GM12878 (cell line): Measurements from ENCODE around the gene LMNTD2. TPM values are rescaled to one million over a fixed set of nuclear protein-coding genes. Genes with fewer than 3 reads are reported as not detected.

Experiments
- ATAC-seq: fragments of 200-7000 bp; cut with Tn5 transposase; 3 replicates; pipeline ENCODE4 v1.9.1; 2020; ENCODE audit warnings: mild to moderate bottlenecking, moderate library complexity
- BruUV-seq: library from RNA; stranded (reverse); fragments of 400-500 nt; replicated peaks from 2 replicates; lab custom pipeline; 2021; lab: Mats Ljungman, UMichigan
- CTCF ChIA-PET: fragments of 300-600 bp; sonication (Branson Sonifier 250); formaldehyde crosslinking; extraction: SDS; loops from one replicate; lab custom pipeline; 2021; ENCODE audit warnings: inconsistent platforms; lab: Yijun Ruan, JAX
- POLR2A ChIA-PET: fragments of 350-600 bp; formaldehyde crosslinking; extraction: SDS; loops from one replicate; lab custom pipeline; 2021; ENCODE audit warnings: inconsistent platforms; lab: Charles Lee
- RAD21 ChIA-PET: fragments of 300-600 bp; sonication (Branson Sonifier 250); formaldehyde crosslinking; loops from one replicate; lab custom pipeline; 2023; ENCODE audit warnings: antibody characterized with exemption; ENCODE audit not compliant: unreplicated experiment; lab: Charles Lee
- SMC1A ChIA-PET: fragments of 300-600 bp; sonication (Branson Sonifier 250); formaldehyde crosslinking; loops from one replicate; lab custom pipeline; 2023; ENCODE audit not compliant: unreplicated experiment, uncharacterized antibody; lab: Charles Lee
- DNase-seq: peaks from one replicate; pipeline ENCODE4 v3.0.0-alpha.2; 2011; ENCODE audit warnings: low read depth, low spot score
- FAIRE-seq: peaks from 3 replicates; lab custom pipeline; 2011; peaks lifted over from hg19 to GRCh38; lab: Jason Lieb, UNC
- H2AFZ ChIP-seq: 2 replicates; pipeline ENCODE4 v1.6.0; 2011; ENCODE audit warnings: low read depth, low read length, control low read depth; ENCODE audit not compliant: control insufficient read depth
- H3K27ac ChIP-seq: 2 replicates; pipeline ENCODE4 v1.5.1; 2011; ENCODE audit warnings: control low read depth; ENCODE audit not compliant: control insufficient read depth, insufficient read depth
- H3K27me3 ChIP-seq, 2 experiments: replicated peaks in 1 of 2; 2 replicates each; pipeline versions ENCODE4 v1.6.0 to v1.6.1; 2011; ENCODE audit warnings: low read length in 1 of 2; ENCODE audit not compliant: control insufficient read depth in 2 of 2, insufficient read depth in 2 of 2
- H3K36me3 ChIP-seq, 2 experiments: 2 replicates each; pipeline ENCODE4 v1.5.1; 2011; ENCODE audit warnings: low read length in 1 of 2; ENCODE audit not compliant: control insufficient read depth in 2 of 2, insufficient read depth in 2 of 2
- H3K4me1 ChIP-seq: 2 replicates; pipeline ENCODE4 v1.6.1; 2011; ENCODE audit warnings: mild to moderate bottlenecking, low read length, moderate library complexity, mixed read lengths; ENCODE audit not compliant: control insufficient read depth, insufficient read depth
- H3K4me2 ChIP-seq: 2 replicates; pipeline ENCODE4 v1.6.0; 2011; ENCODE audit warnings: control low read depth; ENCODE audit not compliant: control insufficient read depth, insufficient read depth
- H3K4me3 ChIP-seq: fragments of 200-600 bp; sonication (generic); 2 replicates; pipeline ENCODE4 v1.5.1; 2016
- H3K79me2 ChIP-seq: 2 replicates; pipeline ENCODE4 v1.6.0; 2011; ENCODE audit warnings: low read length; ENCODE audit not compliant: control insufficient read depth, insufficient read depth
- H3K9ac ChIP-seq: 2 replicates; pipeline ENCODE4 v1.8.0; 2011; ENCODE audit warnings: low read length, control low read depth, mixed read lengths; ENCODE audit not compliant: control insufficient read depth, insufficient read depth
- H3K9me3 ChIP-seq: replicated peaks from 3 replicates; pipeline ENCODE4 v1.5.1; 2011; ENCODE audit warnings: mild to moderate bottlenecking, low read length; ENCODE audit not compliant: control insufficient read depth, insufficient read depth
- H4K20me1 ChIP-seq: 2 replicates; pipeline ENCODE4 v1.6.0; 2011; ENCODE audit not compliant: control insufficient read depth, insufficient read depth
- BACH1 ChIP-seq: fragments of 450-650 bp; IDR thresholded peaks from 2 replicates; pipeline ENCODE4 v1.6.1; 2017; ENCODE audit warnings: mild to moderate bottlenecking, borderline replicate concordance
- CREM ChIP-seq: IDR thresholded peaks from 2 replicates; pipeline ENCODE4 v1.6.1; 2014; ENCODE audit warnings: antibody characterized with exemption, low read depth
- EGR1 ChIP-seq, 2 experiments: IDR thresholded peaks; 1 replicate in 1 of 2; 2 replicates in 1 of 2; pipeline ENCODE4 v1.6.1; 2011 to 2012; ENCODE audit warnings: low read depth in 2 of 2, low read length in 2 of 2, borderline replicate concordance in 1 of 2, mild to moderate bottlenecking in 1 of 2, moderate library complexity in 1 of 2
- GATAD2B ChIP-seq: fragments of 450-650 bp; conservative IDR thresholded peaks from 2 replicates; pipeline ENCODE4 v1.6.1; 2017; ENCODE audit warnings: low read depth, mild to moderate bottlenecking, moderate library complexity
- IKZF1 ChIP-seq: fragments of 450-650 bp; conservative IDR thresholded peaks from 2 replicates; pipeline ENCODE4 v1.6.1; 2017; ENCODE audit warnings: antibody characterized with exemption, mild to moderate bottlenecking
- IRF4 ChIP-seq: IDR thresholded peaks from 2 replicates; pipeline ENCODE4 v1.6.1; 2011; ENCODE audit warnings: low read depth, low read length
- KLF5 ChIP-seq: fragments of 450-650 bp; IDR thresholded peaks from 2 replicates; pipeline ENCODE4 v1.6.1; 2014; ENCODE audit warnings: mild to moderate bottlenecking; ENCODE audit not compliant: partially characterized antibody
- LARP7 ChIP-seq: fragments of 450-650 bp; IDR thresholded peaks from 2 replicates; pipeline ENCODE4 v1.6.1; 2017; ENCODE audit warnings: mild to moderate bottlenecking
- RUNX3 ChIP-seq: IDR thresholded peaks from 2 replicates; pipeline ENCODE4 v1.6.1; 2012; ENCODE audit warnings: low read length, inconsistent platforms
- TCF7 ChIP-seq: IDR thresholded peaks from 2 replicates; pipeline ENCODE4 v1.6.1; 2014; ENCODE audit warnings: antibody characterized with exemption, borderline replicate concordance
- ZNF207 ChIP-seq: fragments of 450-650 bp; IDR thresholded peaks from 2 replicates; pipeline ENCODE4 v1.6.1; 2014; ENCODE audit warnings: antibody characterized with exemption, mild to moderate bottlenecking, borderline replicate concordance
- WGBS: methylation state at CpG from one replicate; pipeline ENCODE4 v1.1.6; 2016; ENCODE audit warnings: low lambda C conversion rate; ENCODE audit not compliant: insufficient replicate concordance, insufficient coverage; ENCODE audit errors: missing lambda C conversion rate; 5-methylcytosine and 5-hydroxymethylcytosine counted together
- in situ Hi-C: fragments of 300-500 bp; cut with MboI; formaldehyde crosslinking; loops from 9 replicates; pipeline ENCODE4 v1.14.3; 2018; ENCODE audit warnings: mixed read lengths
- intact Hi-C: fragments of 100-400 bp; cut with micrococcal nuclease; formaldehyde crosslinking; loops from one replicate; pipeline ENCODE4 v1.14.2; 2022; ENCODE audit not compliant: unreplicated experiment
- polyA plus RNA-seq, 11 experiments: library from polyadenylated mRNA; depleted of rRNA in 4 of 11; unstranded in 6 of 11; stranded (reverse) in 5 of 11; fragments of >200 nt; fragmentation: Nextera tagmentation in 4 of 11; fragmentation: Illumina TruSeq in 1 of 11; extraction: Ambion mirVana in 4 of 11; extraction: Trizol in 1 of 11; gene quantifications; 1 replicate in 1 of 11; 2 replicates in 10 of 11; pipeline versions ENCODE4 v1.2.1 to v1.2.3, GENCODE V29; 2011 to 2016; ENCODE audit warnings: inconsistent platforms in 2 of 11, missing spikeins in 2 of 11, low read depth in 1 of 11
- total RNA-seq, 4 experiments: library from RNA; depleted of rRNA in 3 of 4; stranded (reverse); fragments of >200 nt in 3 of 4; fragmentation: Illumina TruSeq in 1 of 4; extraction: Trizol in 1 of 4; gene quantifications; 2 replicates each; pipeline versions ENCODE4 v1.2.1 to v1.2.3, GENCODE V29; 2013 to 2021
- TF ChIP-seq, protein P1 (sequence below): IDR thresholded peaks from 2 replicates; pipeline ENCODE4 v1.6.1; 2012; ENCODE audit warnings: low read depth, low read length, improper control_type of control experiment

Gene LMNTD2
- total and polyA plus RNA-seq, 10 of the 15 experiments (the other 5 are each of a cell fraction or from before 2014, with no cell fraction given): 0.22 to 4.1 (median 1.3) TPM; not detected in 2

DNA sequence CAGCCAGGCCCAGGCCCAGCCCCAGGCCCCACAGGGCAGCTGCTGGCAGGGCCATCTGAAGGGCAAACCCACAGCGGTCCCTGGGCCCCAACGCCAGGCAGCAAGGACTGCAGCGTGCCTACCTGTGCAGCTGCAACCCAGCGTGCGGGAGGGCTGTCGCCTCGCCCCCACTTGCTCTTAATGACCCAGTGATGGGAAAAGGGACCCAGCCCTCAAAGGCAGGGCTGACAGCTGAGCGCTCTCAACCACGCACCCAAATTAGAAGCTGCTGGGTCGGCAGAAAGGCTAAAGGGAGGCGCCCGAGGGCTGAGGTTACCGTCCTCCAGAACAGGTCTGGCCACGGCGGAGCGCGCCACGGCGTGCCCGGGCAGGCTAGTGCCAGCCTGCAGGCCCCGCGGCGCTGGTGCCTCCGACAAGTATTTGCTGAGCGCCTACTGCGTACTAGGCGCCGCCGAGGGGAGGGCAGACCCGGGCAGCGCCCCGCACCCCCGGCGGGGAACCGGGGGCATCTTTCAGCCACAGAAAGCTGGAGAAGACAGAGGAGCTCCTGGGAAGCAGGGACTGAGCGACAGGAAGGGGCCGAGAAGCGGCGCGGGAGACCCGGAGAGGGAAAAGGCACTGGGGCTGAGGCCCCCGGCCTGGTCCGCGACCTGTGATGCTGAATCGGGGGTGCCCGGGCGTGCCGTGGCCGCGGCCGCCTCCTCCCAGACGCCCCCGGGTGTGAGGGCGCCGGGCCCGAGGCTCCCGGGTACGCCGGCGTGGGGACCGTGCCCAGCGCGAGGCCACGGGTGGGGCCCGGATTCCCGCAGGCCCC is 25.9 kb downstream of the LMNTD2 start:
- WGBS: 4% methylated on average over 52 of the region's 66 CpGs
- POLR2A ChIA-PET: interaction anchor here (1.1 to 2.3 kb wide), 2 partner anchors 25 to 29 kb away, joined by 3 to 6 read pairs; no protein-coding TSS in a partner anchor

More for the DNA sequence above, 25.9 kb downstream of the LMNTD2 start:
- Histone ChIP-seq H2AFZ (peak overlapping the region; percentile 47), H3K36me3 (peaks cover 0 to 12% of the 10 kb centered on the region in 2 experiments; a peak in 3 of 4 replicates), H3K27ac (peak overlapping the region; percentile 62), H3K9ac (peak overlapping the region; percentile 85), H3K27me3 (no peaks in the 10 kb centered on the region), H3K4me2 (peak overlapping the region; percentile 89), H3K9me3 (no peaks in the 10 kb centered on the region), H4K20me1 (peaks cover 4% of the 10 kb centered on the region; the same call in 1 of the 2 replicates), H3K79me2 (peaks cover 16% of the 10 kb centered on the region), H3K4me1 (peaks cover 28% of the 10 kb centered on the region), H3K4me3 (peak overlapping the region; percentile 90)
- no peak for FAIRE-seq
- ChIA-PET SMC1A (interaction anchor here (2.1 kb wide), 1 partner anchor 16 kb away, joined by 5 read pairs; no protein-coding TSS in a partner anchor), CTCF (interaction anchor here (1.1 kb wide), 1 partner anchor 16 kb away, joined by 8 read pairs; no protein-coding TSS in a partner anchor), RAD21 (no interaction called here)
- no TSS peak for BruUV-seq
- in situ Hi-C loops (no loop called here), intact Hi-C loops (no loop called here)
- 0 out of 3 replicates have a peak, but pooled peaks of 1 of the 2 experiments have one; percentile 2 for TF ChIP-seq EGR1 (IDR thresholded peaks at IDR 0.05; ENCODE audit: borderline replicate concordance in 1 of 2, low read depth in 2 of 2, low read length in 2 of 2)
- no peak for TF ChIP-seq IRF4
- TF ChIP-seq CREM: no peak
- 0 out of 2 replicates have a peak, but pooled peaks have one; percentile 1 for TF ChIP-seq RUNX3
- TF ChIP-seq, protein P1, sequence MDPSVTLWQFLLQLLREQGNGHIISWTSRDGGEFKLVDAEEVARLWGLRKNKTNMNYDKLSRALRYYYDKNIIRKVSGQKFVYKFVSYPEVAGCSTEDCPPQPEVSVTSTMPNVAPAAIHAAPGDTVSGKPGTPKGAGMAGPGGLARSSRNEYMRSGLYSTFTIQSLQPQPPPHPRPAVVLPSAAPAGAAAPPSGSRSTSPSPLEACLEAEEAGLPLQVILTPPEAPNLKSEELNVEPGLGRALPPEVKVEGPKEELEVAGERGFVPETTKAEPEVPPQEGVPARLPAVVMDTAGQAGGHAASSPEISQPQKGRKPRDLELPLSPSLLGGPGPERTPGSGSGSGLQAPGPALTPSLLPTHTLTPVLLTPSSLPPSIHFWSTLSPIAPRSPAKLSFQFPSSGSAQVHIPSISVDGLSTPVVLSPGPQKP: no peak
- no peak for TF ChIP-seq KLF5
- 0 out of 2 replicates have a peak, but pooled peaks have one; percentile 12 for TF ChIP-seq IKZF1
- 0 out of 2 replicates have a peak, but pooled peaks have one; percentile 26 for TF ChIP-seq GATAD2B
- 0 out of 2 replicates have a peak, but pooled peaks have one; percentile 27 for TF ChIP-seq ZNF207
- peak; percentile 35; the same call in 1 of the 2 replicates for TF ChIP-seq LARP7
- TF ChIP-seq BACH1: peak; percentile 8; the same call in 1 of the 2 replicates
- no peak for TF ChIP-seq TCF7
- no peak for ATAC-seq
- DNase-seq: no peak
